ENCODE results near the gene F3. TPM values are rescaled to one million over a fixed set of nuclear protein-coding genes. Genes with fewer than 3 reads are reported as not detected.

Gene F3
- total RNA-seq, 2 donors from 2014 or later = 72.2 to 116 TPM

DNA sequence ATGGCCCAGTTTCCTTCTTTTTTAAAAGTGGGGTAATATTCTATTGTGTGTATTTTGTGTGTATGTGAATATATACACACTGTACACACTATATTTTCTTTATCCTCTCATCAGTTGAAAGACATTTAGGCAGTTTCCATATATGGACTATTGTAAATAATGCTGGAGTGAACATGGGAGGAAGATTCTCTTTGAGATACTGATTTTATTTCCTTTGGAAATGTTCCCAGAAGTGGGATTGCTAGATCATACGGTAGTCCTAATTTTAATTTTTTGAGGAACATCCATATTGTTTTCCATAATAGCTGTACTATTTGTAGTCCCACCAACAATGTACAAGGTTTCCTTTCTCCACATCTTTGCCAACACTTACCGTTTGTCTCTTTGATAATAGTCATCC lies 51.0 kb downstream of the F3 start:
- intact Hi-C loops (cut with DNase I) = no loop called here
- no peak for DNase-seq (ENCODE audit: low spot score)

GRCh38 chr1:94486990-94487389 lies 54.6 kb downstream of the F3 start:
- no peak for DNase-seq (ENCODE audit: low spot score)
- intact Hi-C loops (cut with DNase I) = no loop called here

- DNase-seq (ENCODE audit: low spot score) = no peak
- intact Hi-C loops (cut with DNase I) = no loop called here
These were observed 60.1 kb downstream of the F3 start for GRCh38 chr1:94481473-94481933.

- no peak for DNase-seq (ENCODE audit: low spot score)
- intact Hi-C loops (cut with DNase I) = no loop called here
These were observed 61.9 kb downstream of the F3 start for GRCh38 chr1:94479682-94480081.

Other genes starting within 250 kb of the F3 start
- gene ABCD3, start 123.4 kb downstream of the F3 start, total RNA-seq = 10 to 100 TPM; 34.4 to 39.1 TPM